Neural cell (in vitro differentiated cells): ENCODE results near the gene KIAA1210. TPM values are rescaled to one million over a fixed set of nuclear protein-coding genes. Genes with fewer than 3 reads are reported as not detected.

Experiments used
- H2AFZ ChIP-seq: fragments of 200-600, 300-800 bp; sonication (generic), shearing (Covaris generic); 2 replicates; pipeline ENCODE4 v1.6.0; 2014; ENCODE audit warnings: low read depth, mild to moderate bottlenecking, antibody characterized with exemption, low read length, moderate library complexity
- H3F3A ChIP-seq: fragments of 200-600 bp; shearing (Covaris generic); 2 replicates; pipeline ENCODE4 v1.6.1; 2016; ENCODE audit warnings: mild to moderate bottlenecking, moderate library complexity, mixed read lengths, antibody characterized with exemption, low read length; ENCODE audit not compliant: insufficient read depth, poor library complexity, severe bottlenecking
- H3K27ac ChIP-seq: fragments of 200-600, 300-800 bp; sonication (generic), shearing (Covaris generic); 2 replicates; pipeline ENCODE4 v1.5.1; 2014; ENCODE audit warnings: mild to moderate bottlenecking, low read length, moderate library complexity
- H3K27me3 ChIP-seq: fragments of 300-800, 200-600 bp; sonication (generic), shearing (Covaris generic); 2 replicates; pipeline ENCODE4 v1.6.0; 2014; ENCODE audit warnings: mild to moderate bottlenecking, low read depth, low read length, moderate library complexity; ENCODE audit not compliant: insufficient read depth
- H3K36me3 ChIP-seq: fragments of 300-800, 200-600 bp; sonication (generic), shearing (Covaris generic); 2 replicates; pipeline ENCODE4 v1.5.1; 2014; ENCODE audit warnings: mild to moderate bottlenecking, antibody characterized with exemption, low read length, moderate library complexity; ENCODE audit not compliant: insufficient read depth
- H3K4me2 ChIP-seq: fragments of 300-800, 200-600 bp; sonication (generic), shearing (Covaris generic); 2 replicates; pipeline ENCODE4 v1.6.0; 2014; ENCODE audit warnings: mild to moderate bottlenecking, low read length
- H3K4me3 ChIP-seq: fragments of 300-800, 200-600 bp; sonication (generic), shearing (Covaris generic); 2 replicates; pipeline ENCODE4 v1.5.1; 2014; ENCODE audit warnings: mild to moderate bottlenecking, low read length, moderate library complexity
- H3K79me2 ChIP-seq: fragments of 200-600 bp; shearing (Covaris generic); replicated peaks from 2 replicates; pipeline ENCODE4 v1.6.0; 2014; ENCODE audit warnings: mild to moderate bottlenecking, low read length, moderate library complexity; ENCODE audit not compliant: insufficient read depth
- H3K9ac ChIP-seq: fragments of 300-800, 200-600 bp; sonication (generic), shearing (Covaris generic); 2 replicates; pipeline ENCODE4 v1.6.1; 2016; ENCODE audit warnings: mild to moderate bottlenecking, low read length, mixed read lengths
- H3K9me2 ChIP-seq: fragments of 200-600 bp; shearing (Covaris generic); 2 replicates; pipeline ENCODE4 v1.6.1; 2016; ENCODE audit warnings: mild to moderate bottlenecking, low read length, mixed read lengths; ENCODE audit not compliant: insufficient read depth
- H3K9me3 ChIP-seq: fragments of 200-600, 300-800 bp; sonication (generic), shearing (Covaris generic); 2 replicates; pipeline ENCODE4 v1.6.1; 2016; ENCODE audit warnings: mild to moderate bottlenecking, mixed run types, low read length, moderate library complexity, mixed read lengths
- H4K20me1 ChIP-seq: fragments of 200-600 bp; shearing (Covaris generic); 2 replicates; pipeline ENCODE4 v1.6.1; 2016; ENCODE audit warnings: mild to moderate bottlenecking, mixed run types; ENCODE audit not compliant: insufficient read depth
- EP300 ChIP-seq: fragments of 450-650 bp; conservative IDR thresholded peaks from 2 replicates; pipeline ENCODE4 v1.6.1; 2014; ENCODE audit warnings: antibody characterized with exemption, mild to moderate bottlenecking, moderate library complexity; ENCODE audit not compliant: poor library complexity, severe bottlenecking
- EZH2 ChIP-seq: fragments of 200-600, 300-800 bp; shearing (Covaris generic), sonication (generic); IDR thresholded peaks from 2 replicates; pipeline ENCODE4 v1.6.1; 2014; ENCODE audit warnings: antibody characterized with exemption, low read length, borderline replicate concordance, mild to moderate bottlenecking; ENCODE audit not compliant: insufficient read depth, poor library complexity, severe bottlenecking
- MXI1 ChIP-seq: fragments of 450-650 bp; conservative IDR thresholded peaks from 2 replicates; pipeline ENCODE4 v1.6.1; 2014; ENCODE audit warnings: antibody characterized with exemption, mild to moderate bottlenecking; ENCODE audit not compliant: poor library complexity, severe bottlenecking
- POLR2AphosphoS5 ChIP-seq: IDR thresholded peaks from 2 replicates; pipeline ENCODE4 v1.6.1; 2012
- RAD21 ChIP-seq: fragments of 450-650 bp; conservative IDR thresholded peaks from 2 replicates; pipeline ENCODE4 v1.6.1; 2014; ENCODE audit warnings: antibody characterized with exemption, mild to moderate bottlenecking, moderate library complexity
- SMC3 ChIP-seq: fragments of 450-650 bp; conservative IDR thresholded peaks from 2 replicates; pipeline ENCODE4 v1.6.1; 2014; ENCODE audit warnings: antibody characterized with exemption, mild to moderate bottlenecking, moderate library complexity; ENCODE audit not compliant: poor library complexity
- TAF1 ChIP-seq: IDR thresholded peaks from 2 replicates; pipeline ENCODE4 v1.6.1; 2012; ENCODE audit warnings: low read depth
- polyA plus RNA-seq: library from polyadenylated mRNA; depleted of rRNA; stranded (reverse); fragments of >200 nt; gene quantifications from 2 replicates; pipeline ENCODE4 v1.2.3, GENCODE V29; 2014
- TF ChIP-seq, protein P1 (sequence below): fragments of 450-650 bp; IDR thresholded peaks from 2 replicates; pipeline ENCODE4 v1.5.1; 2014; ENCODE audit warnings: antibody characterized with exemption, mild to moderate bottlenecking, moderate library complexity; ENCODE audit not compliant: poor library complexity, severe bottlenecking
- TF ChIP-seq, protein P2 (sequence below): IDR thresholded peaks from 2 replicates; pipeline ENCODE4 v1.6.1; 2012; ENCODE audit warnings: borderline replicate concordance

Gene KIAA1210
- polyA plus RNA-seq, 1 donor from 2014 or later: not detected

DNA sequence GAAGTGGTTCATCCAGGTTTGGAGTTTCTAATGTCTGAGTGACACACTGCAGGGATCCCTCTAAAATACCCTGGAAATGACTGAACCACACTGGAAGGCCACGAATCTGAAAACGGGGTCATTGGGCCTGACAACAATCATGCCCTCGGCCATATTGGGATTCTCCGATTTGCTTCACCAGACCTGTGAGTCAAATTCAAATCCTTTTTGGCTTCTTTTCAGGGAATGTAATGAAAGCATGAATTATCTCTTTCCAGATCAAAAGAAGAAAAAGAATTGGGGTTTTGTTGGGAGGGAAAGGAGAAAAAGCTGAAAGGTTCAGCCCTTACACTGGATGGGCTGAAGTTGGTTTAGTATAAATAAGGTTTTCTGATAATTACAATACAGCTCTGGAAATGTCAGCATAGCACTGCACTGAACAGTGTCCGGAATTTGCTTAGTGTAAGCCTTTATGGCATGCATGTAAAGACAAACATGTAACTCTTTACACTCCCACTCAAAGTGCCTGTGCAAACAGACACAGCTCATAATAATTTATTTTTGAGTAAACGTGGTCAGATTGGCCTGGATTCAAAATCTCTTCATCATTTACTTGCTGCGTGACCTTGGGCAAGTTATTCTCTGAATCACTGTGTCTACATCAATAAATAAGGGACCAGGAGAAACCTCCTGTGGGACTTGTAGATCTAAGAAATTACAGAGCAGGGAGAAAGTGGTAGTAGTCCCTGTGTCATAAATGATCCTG, 33.4 kb downstream of the KIAA1210 start:
- Histone ChIP-seq H3K79me2 (no peaks in the 10 kb centered on the region), H3F3A (no peaks in the 10 kb centered on the region), H3K27me3 (no peaks in the 10 kb centered on the region), H3K9me2 (no peaks in the 10 kb centered on the region), H2AFZ (no peak overlapping the region), H3K36me3 (no peaks in the 10 kb centered on the region), H4K20me1 (no peaks in the 10 kb centered on the region), H3K9me3 (no peaks in the 10 kb centered on the region), H3K4me2 (no peak overlapping the region), H3K27ac (no peak overlapping the region), H3K9ac (no peak overlapping the region), H3K4me3 (no peak overlapping the region)
- TF ChIP-seq POLR2AphosphoS5: no peak
- TF ChIP-seq SMC3: no peak
- TF ChIP-seq, protein P1, sequence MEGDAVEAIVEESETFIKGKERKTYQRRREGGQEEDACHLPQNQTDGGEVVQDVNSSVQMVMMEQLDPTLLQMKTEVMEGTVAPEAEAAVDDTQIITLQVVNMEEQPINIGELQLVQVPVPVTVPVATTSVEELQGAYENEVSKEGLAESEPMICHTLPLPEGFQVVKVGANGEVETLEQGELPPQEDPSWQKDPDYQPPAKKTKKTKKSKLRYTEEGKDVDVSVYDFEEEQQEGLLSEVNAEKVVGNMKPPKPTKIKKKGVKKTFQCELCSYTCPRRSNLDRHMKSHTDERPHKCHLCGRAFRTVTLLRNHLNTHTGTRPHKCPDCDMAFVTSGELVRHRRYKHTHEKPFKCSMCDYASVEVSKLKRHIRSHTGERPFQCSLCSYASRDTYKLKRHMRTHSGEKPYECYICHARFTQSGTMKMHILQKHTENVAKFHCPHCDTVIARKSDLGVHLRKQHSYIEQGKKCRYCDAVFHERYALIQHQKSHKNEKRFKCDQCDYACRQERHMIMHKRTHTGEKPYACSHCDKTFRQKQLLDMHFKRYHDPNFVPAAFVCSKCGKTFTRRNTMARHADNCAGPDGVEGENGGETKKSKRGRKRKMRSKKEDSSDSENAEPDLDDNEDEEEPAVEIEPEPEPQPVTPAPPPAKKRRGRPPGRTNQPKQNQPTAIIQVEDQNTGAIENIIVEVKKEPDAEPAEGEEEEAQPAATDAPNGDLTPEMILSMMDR: no peak
- no peak for TF ChIP-seq RAD21
- no peak for TF ChIP-seq EZH2
- TF ChIP-seq, protein P2, sequence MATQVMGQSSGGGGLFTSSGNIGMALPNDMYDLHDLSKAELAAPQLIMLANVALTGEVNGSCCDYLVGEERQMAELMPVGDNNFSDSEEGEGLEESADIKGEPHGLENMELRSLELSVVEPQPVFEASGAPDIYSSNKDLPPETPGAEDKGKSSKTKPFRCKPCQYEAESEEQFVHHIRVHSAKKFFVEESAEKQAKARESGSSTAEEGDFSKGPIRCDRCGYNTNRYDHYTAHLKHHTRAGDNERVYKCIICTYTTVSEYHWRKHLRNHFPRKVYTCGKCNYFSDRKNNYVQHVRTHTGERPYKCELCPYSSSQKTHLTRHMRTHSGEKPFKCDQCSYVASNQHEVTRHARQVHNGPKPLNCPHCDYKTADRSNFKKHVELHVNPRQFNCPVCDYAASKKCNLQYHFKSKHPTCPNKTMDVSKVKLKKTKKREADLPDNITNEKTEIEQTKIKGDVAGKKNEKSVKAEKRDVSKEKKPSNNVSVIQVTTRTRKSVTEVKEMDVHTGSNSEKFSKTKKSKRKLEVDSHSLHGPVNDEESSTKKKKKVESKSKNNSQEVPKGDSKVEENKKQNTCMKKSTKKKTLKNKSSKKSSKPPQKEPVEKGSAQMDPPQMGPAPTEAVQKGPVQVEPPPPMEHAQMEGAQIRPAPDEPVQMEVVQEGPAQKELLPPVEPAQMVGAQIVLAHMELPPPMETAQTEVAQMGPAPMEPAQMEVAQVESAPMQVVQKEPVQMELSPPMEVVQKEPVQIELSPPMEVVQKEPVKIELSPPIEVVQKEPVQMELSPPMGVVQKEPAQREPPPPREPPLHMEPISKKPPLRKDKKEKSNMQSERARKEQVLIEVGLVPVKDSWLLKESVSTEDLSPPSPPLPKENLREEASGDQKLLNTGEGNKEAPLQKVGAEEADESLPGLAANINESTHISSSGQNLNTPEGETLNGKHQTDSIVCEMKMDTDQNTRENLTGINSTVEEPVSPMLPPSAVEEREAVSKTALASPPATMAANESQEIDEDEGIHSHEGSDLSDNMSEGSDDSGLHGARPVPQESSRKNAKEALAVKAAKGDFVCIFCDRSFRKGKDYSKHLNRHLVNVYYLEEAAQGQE: no peak
- no peak for TF ChIP-seq EP300
- TF ChIP-seq MXI1: no peak
- no peak for TF ChIP-seq TAF1

DNA sequence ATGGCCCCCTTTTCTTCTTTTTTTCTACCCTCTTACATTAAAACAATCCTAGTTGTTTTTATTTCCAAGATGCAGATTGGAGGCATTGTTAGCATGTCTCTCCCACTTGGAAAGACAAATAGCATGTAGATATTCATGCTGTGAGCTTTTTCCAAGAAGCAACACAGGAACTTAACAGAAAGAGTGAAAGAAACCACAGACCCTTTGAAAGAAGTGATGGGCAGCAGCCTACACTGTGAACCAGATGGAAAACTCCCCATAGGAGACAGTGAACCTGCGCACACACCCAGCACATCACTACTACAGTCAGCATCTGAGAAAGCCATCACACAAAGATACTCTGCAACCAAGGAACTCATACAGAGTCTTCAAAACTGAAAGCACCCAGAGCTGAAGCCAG, 37.0 kb downstream of the KIAA1210 start:
- Histone ChIP-seq H3F3A (no peaks in the 10 kb centered on the region), H3K9ac (no peak overlapping the region), H3K9me3 (no peaks in the 10 kb centered on the region), H4K20me1 (no peaks in the 10 kb centered on the region), H3K4me3 (no peak overlapping the region), H3K4me2 (no peak overlapping the region), H3K27ac (no peak overlapping the region), H3K36me3 (no peaks in the 10 kb centered on the region), H2AFZ (no peak overlapping the region), H3K27me3 (no peaks in the 10 kb centered on the region), H3K9me2 (no peaks in the 10 kb centered on the region), H3K79me2 (no peaks in the 10 kb centered on the region)
- TF ChIP-seq POLR2AphosphoS5 (no peak), TAF1 (no peak), EP300 (no peak), RAD21 (no peak), SMC3 (no peak), MXI1 (no peak), EZH2 (no peak)
- TF ChIP-seq, protein P2: no peak
- TF ChIP-seq, protein P1: no peak
